ENCODE measurements around the gene AGAP1. TPM values are rescaled to one million over a fixed set of nuclear protein-coding genes. Genes with fewer than 3 reads are reported as not detected.

The AGAP1 gene
- polyA plus RNA-seq, 1 donor: 31.5 TPM

GRCh38 chr2:236167297-236168109 lies 673.7 kb downstream of the AGAP1 start:
- no peak for DNase-seq

GRCh38 chr2:236168110-236169080 lies 674.6 kb downstream of the AGAP1 start, which contains the start of gene GBX2:
Gene GBX2 (minus strand): TSS chr2:236168386. CDS start chr2:236167971, 415 bp downstream.
- DNase-seq: peak; percentile 58

GRCh38 chr2:236169151-236169721 lies 675.4 kb downstream of the AGAP1 start:
- no peak for DNase-seq

GRCh38 chr2:236169741-236170589 lies 676.1 kb downstream of the AGAP1 start:
- DNase-seq: no peak

- DNase-seq: no peak
These were observed 676.8 kb downstream of the AGAP1 start for GRCh38 chr2:236170590-236171165.

- no peak for DNase-seq
These were observed 677.4 kb downstream of the AGAP1 start for GRCh38 chr2:236171181-236171679.

GRCh38 chr2:236171680-236172254 lies 677.9 kb downstream of the AGAP1 start:
- DNase-seq: no peak

GRCh38 chr2:236172255-236173035 lies 678.6 kb downstream of the AGAP1 start:
- no peak for DNase-seq

- DNase-seq: no peak
These were observed 679.3 kb downstream of the AGAP1 start for GRCh38 chr2:236173036-236173728.

- no peak for DNase-seq
These were observed 680.1 kb downstream of the AGAP1 start for GRCh38 chr2:236173729-236174607.

- DNase-seq: no peak
These were observed 681.8 kb downstream of the AGAP1 start for GRCh38 chr2:236175548-236176150.

- DNase-seq: no peak
These were observed 682.6 kb downstream of the AGAP1 start for GRCh38 chr2:236176417-236176816.

- DNase-seq: no peak
These were observed 683.1 kb downstream of the AGAP1 start for GRCh38 chr2:236176951-236177350.

GRCh38 chr2:236177604-236177966 lies 683.7 kb downstream of the AGAP1 start:
- DNase-seq: no peak

GRCh38 chr2:236177967-236178889 lies 684.4 kb downstream of the AGAP1 start:
- no peak for DNase-seq

GRCh38 chr2:236178890-236179235 lies 685.0 kb downstream of the AGAP1 start:
- no peak for DNase-seq
